Right cardiac atrium (tissue), 5 donors: ENCODE data around the gene CRYGB. TPM values are rescaled to one million over a fixed set of nuclear protein-coding genes. Genes with fewer than 3 reads are reported as not detected.

Source experiments
- ATAC-seq, 2 donors: fragments of 200-7000 bp; cut with Tn5 transposase; one replicate each; pipeline versions ENCODE4 v1.8.0 to v1.9.1; 2020; ENCODE audit warnings: moderate library complexity in 2 of 2, mild to moderate bottlenecking in 1 of 2
- DNase-seq, 3 donors: peaks; one replicate each; pipeline ENCODE4 v3.0.0-alpha.2; 2020
- H3K27ac ChIP-seq: one replicate; pipeline ENCODE4 v1.5.1; 2013; ENCODE audit warnings: mild to moderate bottlenecking, low read length, control low read depth, moderate library complexity
- H3K27me3 ChIP-seq: one replicate; pipeline ENCODE4 v1.6.1; 2013; ENCODE audit not compliant: control insufficient read depth, insufficient read depth
- H3K4me1 ChIP-seq: one replicate; pipeline ENCODE4 v1.6.1; 2013; ENCODE audit warnings: low read length; ENCODE audit not compliant: control insufficient read depth, insufficient read depth
- H3K4me3 ChIP-seq: one replicate; pipeline ENCODE4 v1.5.1; 2013; ENCODE audit warnings: low read length, control low read depth
- H3K9me3 ChIP-seq: one replicate; pipeline ENCODE4 v1.6.1; 2013; ENCODE audit warnings: low read length; ENCODE audit not compliant: control insufficient read depth
- WGBS: extraction: QIAGEN DNeasy Blood & Tissue Kit; methylation state at CpG from one replicate; pipeline ENCODE4 v1.1.7; 2013; 5-methylcytosine and 5-hydroxymethylcytosine counted together
- intact Hi-C, 4 donors: fragments of 100-400 bp; cut with DNase I; formaldehyde crosslinking; loops; one replicate each; pipeline versions ENCODE4 v1.11.0 to v1.14.0; 2022 to 2023
- long read RNA-seq, 4 donors: library from polyadenylated mRNA; unstranded; transcript quantifications; one replicate each; pipeline ENCODE4 v2.0.0, GENCODE V29; 2020 to 2021
- polyA plus RNA-seq: library from polyadenylated mRNA; stranded (reverse); fragments of 200-250 nt; gene quantifications from one replicate; pipeline ENCODE4 v1.2.3, GENCODE V29; 2013
- total RNA-seq, 4 donors: library from RNA; stranded (reverse); fragmentation: NEBNext Ultra II Directional; extraction: Animal tissue kit (Norgen Biotek cat#: 25700); gene quantifications; one replicate each; pipeline ENCODE4 v1.2.1, GENCODE V29; 2021
- donor health status: healthy with polysubstance abuse.
- donor health status: DM: no; HTN: yes; CAD: no.
- donor health status: DM: no; HTN: no; CAD: no.
- donor health status: DM: no; HTN: yes; CAD: no; lungs with severe emphysema.
- donor health status: DM: yes; HTN: yes; CAD: no.

Gene CRYGB, protein sequence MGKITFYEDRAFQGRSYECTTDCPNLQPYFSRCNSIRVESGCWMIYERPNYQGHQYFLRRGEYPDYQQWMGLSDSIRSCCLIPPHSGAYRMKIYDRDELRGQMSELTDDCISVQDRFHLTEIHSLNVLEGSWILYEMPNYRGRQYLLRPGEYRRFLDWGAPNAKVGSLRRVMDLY
- total RNA-seq (not detected), polyA plus RNA-seq (not detected)
- long read RNA-seq, donor 1 = 0 reads
- long read RNA-seq, donor 2 = 0 reads
- long read RNA-seq, donor 3 = 0 reads
- long read RNA-seq, donor 4 = 0 reads

DNA sequence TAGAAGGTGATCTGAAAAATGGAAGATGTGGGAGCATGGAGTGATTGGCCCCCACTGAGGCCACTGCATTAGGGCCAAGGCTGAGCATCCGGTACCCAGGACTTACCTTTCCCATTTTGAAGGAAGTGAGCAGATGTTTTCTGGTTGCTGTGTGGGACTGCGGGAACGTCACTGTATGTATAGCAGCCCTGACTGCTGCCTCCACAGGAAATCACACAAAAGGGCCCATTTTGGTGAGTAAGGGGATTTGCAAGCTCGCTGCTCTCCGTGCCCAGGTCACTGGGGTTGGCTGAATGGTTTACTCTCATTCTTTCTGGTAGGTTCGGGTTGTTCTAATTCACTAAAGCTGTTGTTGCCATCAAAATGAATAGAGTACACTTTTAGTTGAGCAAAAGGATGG is at the start of gene CRYGB:
Gene CRYGB, minus strand, starts transcription at position 153 of the 400 bp plus-strand sequence. Its CDS starts 38 bp downstream, at position 115.
- no peak within 1 kb of the TSS for H3K27ac ChIP-seq
- ATAC-seq = no peak
- no peaks in the 10 kb centered on the region for H3K27me3 ChIP-seq
- 57% methylated on average over 6 of the region's 6 CpGs for WGBS
- intact Hi-C loops = no loop called here
- H3K4me3 ChIP-seq = no peak within 1 kb of the TSS
- peaks cover 5% of the 10 kb centered on the region for H3K4me1 ChIP-seq
- H3K9me3 ChIP-seq = no peaks in the 10 kb centered on the region
- no peak for DNase-seq

- Histone ChIP-seq H3K27me3 (no peaks in the 10 kb centered on the region), H3K9me3 (no peaks in the 10 kb centered on the region), H3K4me1 (no peaks in the 10 kb centered on the region), H3K27ac (no peak overlapping the region), H3K4me3 (no peak overlapping the region)
- intact Hi-C loops = no loop called here
- 76% methylated on average over 3 of the region's 3 CpGs for WGBS
- ATAC-seq (no peak), DNase-seq (no peak)
Observed at GRCh38 chr2:208195531-208195930, 49.6 kb upstream of the CRYGB start.

DNA sequence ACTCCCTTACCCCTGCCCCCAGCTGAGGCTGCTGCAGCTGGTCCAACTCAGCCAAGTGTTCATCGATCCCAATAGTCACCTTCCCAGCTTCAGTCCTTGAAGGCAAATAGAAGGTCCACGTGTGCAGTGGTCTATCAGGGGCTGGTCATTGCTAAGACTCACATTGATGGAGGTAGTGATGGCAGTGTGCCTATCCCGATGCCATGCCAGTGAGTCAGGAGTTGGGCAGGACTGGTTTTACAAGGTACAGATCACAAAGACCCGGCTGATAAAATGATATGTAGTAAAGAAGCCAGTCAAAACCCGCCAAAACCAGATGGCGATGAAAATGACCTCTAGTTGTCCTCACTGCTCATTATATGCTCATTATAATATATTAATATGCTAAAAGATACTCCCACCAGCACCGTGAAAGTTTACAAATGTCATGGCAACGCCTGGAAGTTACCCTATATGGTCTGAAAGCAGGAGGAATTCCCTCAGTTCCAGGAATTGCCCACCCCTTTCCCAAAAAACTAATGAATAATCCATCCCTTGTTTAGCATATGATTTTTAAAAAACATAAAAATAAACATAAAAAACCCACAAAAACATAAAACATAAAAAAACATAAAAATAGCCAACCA is 46.8 kb upstream of the CRYGB start:
- intact Hi-C loops = no loop called here
- WGBS = 88% methylated on average over 8 of the region's 8 CpGs

DNA sequence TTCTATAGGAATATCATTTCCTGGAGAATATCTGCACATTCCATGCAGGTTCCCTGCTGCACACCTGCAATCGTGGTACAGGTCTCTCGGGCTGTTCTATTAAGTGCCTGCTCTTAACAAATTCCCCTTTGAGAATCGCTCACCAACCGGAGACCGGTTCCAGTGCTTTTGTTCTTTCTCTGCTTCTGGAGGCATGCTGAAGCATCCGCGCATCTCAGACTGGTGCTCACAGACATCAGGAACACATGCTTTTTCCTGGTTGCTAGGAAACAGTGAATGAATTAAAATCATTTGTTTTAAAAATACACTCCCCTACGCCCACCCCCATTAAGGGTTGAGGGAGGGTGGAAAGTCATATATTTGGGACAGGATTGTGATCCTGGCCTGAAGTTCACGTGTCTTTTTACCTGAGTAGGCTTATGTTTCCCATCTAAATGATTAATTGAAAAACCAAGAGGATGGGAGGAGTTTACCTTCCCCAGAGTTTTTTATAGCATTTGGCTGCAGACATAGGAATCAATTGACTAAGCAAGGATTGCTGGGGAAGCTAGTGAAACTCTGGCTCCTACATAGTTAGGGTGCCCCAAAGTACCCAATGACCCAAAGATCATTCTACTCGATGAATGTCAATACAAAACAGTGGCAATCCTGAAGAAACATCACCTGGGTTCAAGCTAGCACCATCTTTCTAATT is 44.0 kb upstream of the CRYGB start, which contains the start of gene C2orf80:
Gene C2orf80, minus strand, starts transcription at position 221 of the 694 bp plus-strand sequence. CDS start 3,044 bp downstream, outside the sequence.
- WGBS = 79% methylated on average over 10 of the region's 10 CpGs
- intact Hi-C loops = no loop called here
- Histone ChIP-seq H3K27ac (no peak within 1 kb of the TSS), H3K4me3 (no peak within 1 kb of the TSS), H3K27me3 (no peaks in the 10 kb centered on the region), H3K4me1 (no peaks in the 10 kb centered on the region), H3K9me3 (no peaks in the 10 kb centered on the region)
- ATAC-seq = no peak
- DNase-seq = no peak

More for the DNA sequence above, 46.8 kb upstream of the CRYGB start:
- H3K27ac ChIP-seq = no peak overlapping the region
- ATAC-seq = no peak
- DNase-seq = no peak
- H3K9me3 ChIP-seq = no peaks in the 10 kb centered on the region
- no peak overlapping the region for H3K4me3 ChIP-seq
- H3K27me3 ChIP-seq = no peaks in the 10 kb centered on the region
- H3K4me1 ChIP-seq = no peaks in the 10 kb centered on the region

DNA sequence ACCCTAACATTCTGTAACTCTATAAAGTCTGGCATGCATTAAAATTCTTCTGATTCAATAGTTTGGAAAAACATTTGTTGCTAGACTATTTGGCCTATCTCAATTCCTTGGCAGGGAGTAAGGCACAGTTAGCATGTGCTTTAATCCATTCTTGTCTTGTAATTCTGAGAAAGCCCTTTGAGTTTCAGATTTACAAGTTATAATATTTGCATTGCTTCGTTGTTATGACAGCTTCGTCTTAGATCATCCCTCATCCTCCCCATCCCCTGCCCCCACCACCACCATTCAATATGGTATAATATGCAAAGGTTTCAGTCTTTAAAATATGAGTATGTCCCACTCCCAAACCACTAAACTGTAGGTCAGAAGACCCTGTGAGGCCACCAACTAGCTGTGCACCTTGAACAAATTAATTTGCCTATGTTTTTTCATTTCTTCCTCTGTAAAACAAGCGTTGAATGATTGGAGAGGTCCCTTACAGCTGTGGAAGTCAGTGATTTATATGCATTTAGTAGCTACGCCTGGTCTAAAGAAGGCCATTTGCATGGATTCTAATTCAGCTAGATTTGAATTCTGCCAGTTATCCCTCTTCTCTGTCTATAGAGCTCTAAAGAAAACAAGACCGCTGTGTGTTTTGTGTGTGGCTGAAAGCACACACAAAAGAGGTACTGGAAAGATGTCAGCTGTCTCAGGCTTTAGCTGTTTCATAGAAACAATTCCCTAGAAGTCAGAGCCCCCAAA is 43.3 kb upstream of the CRYGB start:
- Histone ChIP-seq H3K4me1 (no peaks in the 10 kb centered on the region), H3K4me3 (no peak overlapping the region), H3K27me3 (no peaks in the 10 kb centered on the region), H3K27ac (no peak overlapping the region), H3K9me3 (no peaks in the 10 kb centered on the region)
- intact Hi-C loops = no loop called here
- 84% methylated on average over 5 of the region's 5 CpGs for WGBS
- no peak for DNase-seq
- ATAC-seq = no peak

DNA sequence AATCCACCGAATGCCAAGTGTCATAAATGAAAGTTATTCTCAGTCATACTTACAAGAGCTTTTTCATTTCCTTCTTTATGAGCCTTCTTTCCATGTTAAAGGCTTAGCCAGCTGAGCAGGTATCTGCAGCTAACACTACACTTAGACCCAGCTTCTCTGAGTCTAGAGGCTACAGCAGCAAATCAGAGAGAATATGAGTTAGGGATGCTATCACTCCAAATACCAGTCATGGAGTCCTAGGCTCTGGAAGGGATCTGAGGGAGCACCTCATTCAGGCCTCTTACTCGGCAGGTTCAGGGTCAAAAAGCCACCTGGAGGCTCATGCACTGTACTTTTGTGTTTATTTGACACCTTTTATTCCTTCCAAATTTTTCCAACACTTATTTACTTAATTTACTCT is 40.9 kb upstream of the CRYGB start:
- Histone ChIP-seq H3K4me3 (no peak overlapping the region), H3K27ac (no peak overlapping the region), H3K9me3 (no peaks in the 10 kb centered on the region), H3K4me1 (no peaks in the 10 kb centered on the region), H3K27me3 (no peaks in the 10 kb centered on the region)
- WGBS = 86% methylated on average over 2 of the region's 2 CpGs
- DNase-seq = no peak
- no peak for ATAC-seq
- intact Hi-C loops = no loop called here

DNA sequence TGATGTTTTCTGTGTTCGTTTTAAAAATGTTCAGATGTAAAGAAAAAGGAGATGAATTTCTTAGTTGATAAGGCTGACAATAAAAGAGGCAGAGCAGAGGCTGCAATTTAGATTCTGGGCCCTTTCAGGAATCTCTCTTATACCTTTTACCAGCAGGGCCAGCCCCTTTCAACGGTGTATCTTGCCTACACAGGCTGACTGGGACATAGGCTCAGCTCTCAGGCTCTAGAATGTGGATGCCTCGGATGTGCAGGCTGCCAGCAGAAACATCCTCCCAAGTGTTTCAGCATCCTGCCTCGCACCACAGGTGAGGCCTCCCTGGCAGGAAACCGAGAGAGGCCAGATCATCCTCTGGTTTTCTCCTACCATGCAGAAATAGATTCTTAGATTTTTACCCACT is 40.5 kb upstream of the CRYGB start:
- Histone ChIP-seq H3K4me1 (no peaks in the 10 kb centered on the region), H3K27ac (no peak overlapping the region), H3K27me3 (no peaks in the 10 kb centered on the region), H3K4me3 (no peak overlapping the region), H3K9me3 (no peaks in the 10 kb centered on the region)
- intact Hi-C loops = no loop called here
- ATAC-seq (no peak), DNase-seq (no peak)
- WGBS = 63% methylated on average over 5 of the region's 5 CpGs

- intact Hi-C loops = no loop called here
- ATAC-seq (no peak), DNase-seq (no peak)
- Histone ChIP-seq H3K4me3 (no peak overlapping the region), H3K27me3 (no peaks in the 10 kb centered on the region), H3K4me1 (no peaks in the 10 kb centered on the region), H3K9me3 (no peaks in the 10 kb centered on the region), H3K27ac (no peak overlapping the region)
- 26% methylated on average over 12 of the region's 12 CpGs for WGBS
Observed at GRCh38 chr2:208183972-208184705, 38.2 kb upstream of the CRYGB start.

- Histone ChIP-seq H3K9me3 (no peaks in the 10 kb centered on the region), H3K27ac (no peak overlapping the region), H3K4me1 (no peaks in the 10 kb centered on the region), H3K4me3 (no peak overlapping the region), H3K27me3 (no peaks in the 10 kb centered on the region)
- intact Hi-C loops = no loop called here
- DNase-seq (no peak), ATAC-seq (no peak)
- WGBS = 33% methylated on average over 7 of the region's 7 CpGs
Observed at GRCh38 chr2:208183526-208183925, 37.6 kb upstream of the CRYGB start.

DNA sequence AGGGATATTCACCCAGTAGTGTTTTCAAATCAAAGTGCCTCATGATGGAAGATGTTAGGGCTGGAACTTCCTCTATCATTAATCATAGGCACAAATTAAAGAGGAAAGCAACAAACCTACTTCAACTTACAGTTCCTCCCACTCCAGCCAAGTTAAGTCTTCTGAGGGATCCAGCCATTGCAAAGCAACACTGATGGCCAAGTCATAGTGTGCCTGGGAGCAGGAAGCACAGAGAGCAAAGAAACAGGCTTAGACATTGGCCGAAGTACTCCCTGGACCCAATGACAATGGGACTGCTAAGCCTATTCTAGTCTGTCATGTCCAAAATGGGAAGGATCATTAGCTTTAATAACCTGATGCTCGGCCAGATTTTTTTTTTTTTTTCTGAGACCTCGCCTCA is 36.9 kb upstream of the CRYGB start:
- intact Hi-C loops = no loop called here
- DNase-seq = no peak
- no peak overlapping the region for H3K4me3 ChIP-seq
- 74% methylated on average over 3 of the region's 3 CpGs for WGBS
- no peak for ATAC-seq
- no peaks in the 10 kb centered on the region for H3K9me3 ChIP-seq
- no peaks in the 10 kb centered on the region for H3K4me1 ChIP-seq
- no peaks in the 10 kb centered on the region for H3K27me3 ChIP-seq
- H3K27ac ChIP-seq = no peak overlapping the region
